NT2/D1 (cell line): Measurements from ENCODE around the gene UGT1A9.

ENCODE experiments used
- SUZ12 ChIP-seq: IDR thresholded peaks from 2 replicates; pipeline ENCODE4 v1.6.1; 2011; ENCODE audit not compliant: insufficient read length, insufficient read depth; ENCODE audit errors: extremely low read depth
- YY1 ChIP-seq: IDR thresholded peaks from 2 replicates; pipeline ENCODE4 v1.6.1; 2011; ENCODE audit not compliant: insufficient read length, insufficient read depth
- ZNF274 ChIP-seq: IDR thresholded peaks from 2 replicates; pipeline ENCODE4 v1.6.1; 2011; ENCODE audit warnings: mild to moderate bottlenecking, low read depth, low read length

DNA sequence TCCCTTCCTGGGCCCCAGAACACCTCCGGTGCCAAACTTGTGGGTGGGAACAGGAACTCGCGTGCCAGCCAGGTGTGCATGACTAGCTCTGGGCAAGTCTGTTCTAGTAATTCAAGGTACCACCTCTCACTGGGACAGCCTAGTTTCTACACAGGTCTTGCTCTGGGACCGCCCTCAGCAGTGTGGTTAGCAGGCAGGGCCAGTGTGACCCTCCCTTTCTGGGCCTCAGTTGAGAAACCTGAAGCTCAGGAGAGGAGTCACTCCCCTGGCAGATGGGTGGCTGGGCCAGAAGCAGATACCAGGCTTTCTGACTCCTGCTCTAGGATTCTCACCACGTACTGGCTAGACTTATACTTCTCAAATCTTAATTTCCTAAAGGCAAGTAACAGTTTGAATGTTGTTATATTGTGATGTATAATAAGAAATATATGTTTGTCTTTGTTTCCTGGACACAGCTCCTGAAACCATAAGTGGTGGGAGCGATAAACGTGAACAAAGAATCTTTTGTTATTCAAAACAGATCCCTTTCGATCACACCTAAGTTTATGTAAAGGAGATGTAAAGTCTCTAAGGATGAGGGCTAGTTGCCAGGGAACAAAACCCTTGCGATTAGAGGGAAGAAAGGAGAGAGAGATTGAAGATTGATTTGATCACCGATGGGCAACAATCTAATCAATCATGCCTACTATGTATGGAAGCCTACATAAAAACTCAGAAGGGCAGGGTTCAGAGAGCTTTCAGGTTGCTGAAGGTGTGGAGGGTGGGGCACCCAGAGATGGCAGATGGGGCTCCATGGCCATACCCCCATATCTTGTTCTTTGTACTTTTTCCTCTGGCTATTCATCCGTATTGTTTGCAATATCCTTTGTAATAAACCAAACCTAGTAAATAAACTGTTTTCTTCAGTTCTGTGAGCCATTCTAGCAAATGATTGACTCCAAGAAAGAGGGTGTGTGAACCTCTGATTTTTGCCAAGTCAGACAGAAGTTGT lies 20.0 kb downstream of the UGT1A9 start:
- TF ChIP-seq ZNF274, result no peak
- no peak for TF ChIP-seq YY1
- TF ChIP-seq SUZ12, result no peak
